Amniotic epithelial cell (primary cell): ENCODE results near the gene C21orf91.
"Not testable (repeated sequence)": the region's sequence is repeated elsewhere in the genome, so short reads cannot be mapped to it uniquely, and the experiment has no call there.

Experiments
- DNase-seq: peaks from one replicate; pipeline ENCODE4 v3.0.0-alpha.2; 2010; ENCODE audit warnings: low read depth

Gene C21orf91

DNA sequence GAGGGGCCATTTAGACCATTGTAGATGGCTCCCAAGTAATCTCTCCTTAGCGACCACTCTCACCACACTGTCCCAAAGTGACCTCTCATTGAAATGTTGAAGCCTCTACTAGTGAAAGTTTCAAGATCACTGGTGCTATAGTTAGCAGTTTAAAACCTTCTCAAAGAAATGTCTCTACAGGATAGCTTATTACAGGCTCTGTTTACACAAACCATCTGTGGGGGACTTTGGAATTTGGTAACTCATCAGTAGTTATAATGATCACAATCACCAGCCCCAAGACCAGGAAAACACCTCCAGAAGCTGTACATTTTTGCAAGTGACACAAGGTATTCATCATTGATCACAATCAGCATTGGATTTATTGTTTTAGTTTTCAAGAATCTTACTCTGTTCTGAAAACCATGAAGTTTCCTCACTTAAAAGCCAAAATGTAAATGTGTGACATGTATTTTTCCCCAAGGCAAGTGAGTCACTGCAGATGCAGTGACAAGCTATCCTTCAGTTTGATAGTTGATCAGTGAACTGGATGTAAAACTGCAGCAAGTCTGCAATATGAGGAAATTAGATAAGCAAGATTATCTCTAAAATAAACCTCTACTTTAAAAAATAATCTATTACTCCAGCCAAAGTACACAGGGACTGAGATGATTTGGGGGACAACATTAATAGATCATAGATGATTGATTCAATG is 41.9 kb downstream of the C21orf91 start:
- DNase-seq, result no peak

DNA sequence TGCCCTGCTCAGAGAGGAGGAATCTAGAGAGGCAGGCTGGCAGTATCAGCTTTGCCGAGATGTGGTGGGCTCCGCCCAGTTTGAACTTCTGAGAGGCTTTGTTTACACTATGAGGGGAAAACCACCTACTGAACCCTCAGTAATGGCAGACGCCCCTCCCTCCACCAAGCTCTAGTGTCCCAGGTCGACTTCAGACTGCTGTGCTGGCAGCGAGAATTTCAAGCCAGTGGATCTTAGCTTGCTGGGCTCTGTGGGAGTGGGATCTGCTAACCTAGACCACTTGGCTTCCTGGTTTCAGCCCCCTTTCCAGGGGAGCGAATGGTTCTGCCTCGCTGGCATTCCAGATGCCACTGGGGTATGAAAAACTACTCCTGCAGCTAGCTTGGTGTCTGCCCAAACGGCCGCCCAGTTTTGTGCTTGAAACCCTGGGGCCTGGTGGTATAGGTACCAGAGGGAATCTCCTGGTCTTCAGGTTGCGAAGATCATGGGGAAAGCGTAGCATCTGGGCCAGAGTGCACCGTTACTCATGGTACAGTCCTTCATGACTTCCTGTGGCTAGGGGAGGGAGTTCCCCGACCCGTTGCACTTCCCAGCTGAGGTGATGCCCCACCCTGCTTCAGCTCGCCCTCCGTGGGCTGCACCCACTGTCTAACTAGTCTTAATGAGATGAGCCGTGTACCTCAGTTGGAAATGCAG is 43.6 kb downstream of the C21orf91 start:
- no peak for DNase-seq

DNA sequence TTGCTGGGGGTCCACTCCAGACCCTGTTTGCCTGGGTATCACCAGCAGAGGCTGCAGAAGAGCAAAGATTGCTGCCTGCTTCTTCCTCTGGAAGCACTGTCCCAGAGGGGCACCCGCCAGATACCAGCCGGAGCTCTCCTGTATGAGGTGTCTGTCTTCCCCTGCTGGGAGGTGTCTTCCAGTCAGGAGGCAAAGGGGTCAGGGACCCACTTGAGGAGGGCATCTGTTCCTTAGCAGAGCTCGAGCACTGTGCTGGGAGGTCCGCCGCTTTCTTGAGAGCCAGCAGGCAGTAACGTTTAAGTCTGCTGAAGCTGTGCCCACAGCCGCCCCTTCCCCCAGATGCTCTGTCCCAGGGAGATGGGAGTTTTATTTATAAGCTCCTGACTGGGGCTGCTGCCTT is 44.1 kb downstream of the C21orf91 start:
- DNase-seq, result not testable (repeated sequence)

DNA sequence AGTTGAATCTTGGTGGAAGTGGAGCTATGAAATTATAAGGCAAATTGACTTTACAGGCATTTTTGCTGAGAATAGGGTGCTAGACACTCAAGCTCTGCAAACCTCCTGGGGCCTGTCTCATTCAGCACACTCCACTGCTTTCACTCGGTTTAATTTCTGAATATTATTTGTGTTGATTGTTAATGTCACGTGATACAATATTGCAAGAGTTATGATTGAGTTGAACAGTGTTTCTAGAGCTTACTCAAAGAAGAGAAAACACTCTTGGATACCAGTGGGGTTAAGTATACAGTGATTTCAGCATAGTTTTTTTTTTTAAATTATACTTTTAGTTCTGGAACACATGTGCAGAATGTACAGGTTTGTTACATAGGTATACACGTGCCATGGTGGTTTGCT is 49.7 kb downstream of the C21orf91 start:
- no peak for DNase-seq

DNA sequence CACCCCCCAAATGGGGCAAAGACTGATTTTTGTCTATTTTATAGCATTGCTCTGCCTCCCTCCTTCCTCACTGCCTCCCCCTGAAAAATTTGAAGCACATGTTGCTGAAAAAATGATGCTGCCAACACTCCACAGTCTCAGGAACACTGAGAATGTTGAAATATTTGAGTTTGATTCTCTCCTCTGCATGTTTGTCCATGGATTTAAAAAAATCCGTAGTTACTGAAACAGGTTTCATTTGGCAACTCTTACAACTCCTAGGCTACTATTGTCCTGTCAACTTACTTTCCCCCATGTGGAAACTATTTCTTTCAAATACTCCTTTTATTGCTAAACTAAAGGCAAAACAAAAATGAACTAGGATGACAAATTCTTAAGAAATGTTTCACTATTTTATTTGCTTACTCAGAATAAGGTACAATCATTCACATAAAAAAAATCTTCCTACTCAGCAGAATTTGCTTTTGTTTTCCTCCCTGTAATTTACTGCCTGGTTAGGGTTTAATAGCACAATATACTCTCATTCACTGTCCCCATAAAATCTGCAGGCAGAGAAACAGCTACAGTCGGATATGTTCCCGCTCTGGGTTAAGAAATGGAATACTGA is 50.2 kb downstream of the C21orf91 start:
- DNase-seq, result no peak

DNA sequence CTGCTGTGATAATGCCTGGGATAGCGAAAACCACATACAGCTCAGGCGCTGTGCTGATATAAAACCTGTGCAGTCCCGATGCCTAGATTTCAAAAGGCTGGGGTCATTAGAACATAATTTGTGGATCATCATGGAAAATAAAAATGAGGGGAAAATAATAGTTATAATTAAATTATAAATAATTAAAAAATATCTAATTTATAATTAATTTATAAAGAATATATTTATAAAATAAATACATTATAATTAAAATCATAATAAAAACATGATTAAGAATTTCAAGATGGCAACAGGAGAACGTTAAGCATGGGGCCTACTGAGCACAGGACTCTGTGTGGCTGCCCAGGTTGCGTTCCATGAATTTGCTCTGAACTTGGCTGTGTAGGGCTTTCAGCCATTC is 53.9 kb downstream of the C21orf91 start:
- DNase-seq, result no peak

DNA sequence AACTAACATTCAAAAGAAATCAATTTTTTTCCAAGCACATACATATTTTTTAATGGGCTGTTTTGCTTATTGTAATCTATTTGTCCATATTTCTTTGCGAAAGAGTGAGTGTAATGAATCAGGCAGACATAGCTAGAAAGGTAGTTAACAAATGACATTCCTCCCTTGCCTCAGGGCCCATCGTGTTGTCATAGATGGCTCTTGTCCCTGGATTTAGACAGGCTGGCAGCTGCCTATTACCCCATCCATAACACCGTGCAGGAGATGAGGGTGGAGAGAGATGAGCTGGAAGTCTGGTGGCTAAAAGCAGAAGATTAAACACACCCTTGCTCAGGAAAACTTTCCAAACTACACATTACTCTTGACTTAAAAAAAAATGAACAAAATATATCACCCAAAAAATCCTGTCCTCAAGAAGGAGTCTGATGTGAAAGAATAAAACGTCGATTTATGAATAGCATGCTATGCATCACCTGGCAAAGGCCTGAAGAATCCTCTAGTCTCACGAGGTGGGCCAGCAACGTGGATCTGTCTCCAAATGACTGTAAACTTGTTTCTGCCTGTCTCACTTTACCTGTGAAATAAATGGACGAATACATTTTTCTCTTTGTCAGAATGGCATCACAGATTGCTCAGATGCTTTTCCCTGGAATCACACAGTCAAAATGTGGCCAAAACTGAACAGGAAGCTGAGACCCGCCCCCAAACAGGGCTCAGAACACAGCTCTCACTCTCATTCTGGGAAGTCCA is 55.7 kb downstream of the C21orf91 start:
- no peak for DNase-seq

DNA sequence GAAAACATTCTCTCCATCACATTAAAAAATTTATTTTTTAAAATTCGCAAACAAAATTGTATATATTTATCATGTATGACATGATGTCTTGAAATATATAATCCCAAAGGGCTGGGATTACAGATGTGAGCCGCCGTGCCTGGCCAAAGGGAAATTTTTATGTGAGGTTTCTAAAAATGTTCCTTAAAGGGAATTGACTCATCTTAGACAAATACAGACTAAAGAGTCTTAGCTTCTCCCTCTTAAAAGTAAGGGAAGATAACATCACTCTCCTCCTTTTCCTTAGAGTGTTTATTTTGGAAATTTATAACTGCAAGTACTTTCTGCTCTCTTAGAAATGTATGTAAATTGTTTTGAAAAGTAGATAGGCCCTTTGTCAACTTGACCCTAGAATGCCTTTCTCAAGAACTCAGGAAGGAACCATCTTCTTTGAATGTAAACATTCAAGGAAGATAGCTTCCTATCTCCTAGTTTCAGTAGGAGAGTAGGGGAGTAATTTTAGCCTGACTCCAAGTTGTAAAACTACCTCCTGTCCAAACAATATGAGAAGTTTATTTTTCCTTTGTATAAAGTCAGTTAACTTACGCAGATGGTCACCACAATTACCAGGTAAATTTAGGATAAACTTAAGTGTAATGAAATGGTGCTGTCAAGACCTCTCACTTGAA is 59.5 kb downstream of the C21orf91 start:
- DNase-seq, result no peak

DNA sequence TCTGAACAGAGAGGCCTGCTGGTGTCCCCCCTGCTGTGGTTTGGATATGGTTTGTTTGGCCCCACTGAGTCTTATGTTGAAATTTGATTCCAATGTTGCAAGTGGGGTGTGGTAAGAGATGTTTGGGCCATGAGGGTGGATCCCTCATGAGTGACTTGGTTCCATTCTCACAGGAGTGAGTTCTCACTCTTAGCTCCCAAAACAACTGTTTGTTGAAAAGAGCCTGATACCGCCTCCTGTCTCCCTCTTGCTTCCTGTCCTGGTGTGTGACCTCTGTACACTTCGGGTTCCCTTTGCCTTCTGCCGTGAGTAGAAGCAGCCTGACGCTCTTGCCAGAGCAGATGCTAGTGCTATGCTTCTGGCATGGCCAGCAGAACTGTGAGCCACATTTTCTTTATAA is 60.5 kb downstream of the C21orf91 start:
- no peak for DNase-seq

DNA sequence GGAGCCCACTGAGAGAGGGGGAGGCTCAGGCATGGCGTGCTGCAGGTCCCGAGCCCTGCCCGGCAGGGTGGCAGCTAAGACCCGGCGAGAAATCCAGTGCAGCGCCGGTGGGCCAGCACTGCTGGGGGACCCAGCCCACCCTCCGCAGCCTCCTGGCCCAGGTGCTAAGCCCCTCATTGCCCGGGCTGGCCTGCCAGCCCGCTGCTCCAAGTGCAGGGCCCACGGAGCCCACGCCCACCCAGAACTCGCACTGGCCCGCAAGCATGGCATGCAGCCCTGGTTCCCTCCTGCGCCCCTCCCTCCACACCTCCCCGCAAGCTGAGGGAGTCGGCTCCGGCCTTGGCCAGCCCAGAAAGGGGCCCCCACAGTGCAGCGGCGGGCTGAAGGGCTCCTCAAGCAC is 61.5 kb downstream of the C21orf91 start:
- no peak for DNase-seq

DNA sequence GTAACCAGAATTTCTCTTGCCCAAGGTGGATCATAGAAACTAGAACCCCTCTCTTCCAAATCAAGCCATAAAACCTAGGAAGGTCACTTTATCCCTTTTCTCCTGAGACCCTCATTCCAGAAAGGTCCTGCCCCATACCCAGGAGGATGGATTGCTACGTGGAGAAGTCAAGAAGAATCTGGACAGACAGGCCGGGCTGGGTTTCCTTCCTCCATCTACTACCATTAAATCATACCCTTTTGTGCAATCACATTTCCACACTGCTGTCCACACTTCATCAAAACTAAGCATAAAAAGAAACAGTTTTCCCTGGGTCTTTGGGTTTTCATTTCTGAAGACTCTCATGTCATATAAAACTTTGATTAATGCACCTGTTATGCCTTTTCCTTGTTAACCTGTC is 65.4 kb downstream of the C21orf91 start:
- DNase-seq, result no peak

DNA sequence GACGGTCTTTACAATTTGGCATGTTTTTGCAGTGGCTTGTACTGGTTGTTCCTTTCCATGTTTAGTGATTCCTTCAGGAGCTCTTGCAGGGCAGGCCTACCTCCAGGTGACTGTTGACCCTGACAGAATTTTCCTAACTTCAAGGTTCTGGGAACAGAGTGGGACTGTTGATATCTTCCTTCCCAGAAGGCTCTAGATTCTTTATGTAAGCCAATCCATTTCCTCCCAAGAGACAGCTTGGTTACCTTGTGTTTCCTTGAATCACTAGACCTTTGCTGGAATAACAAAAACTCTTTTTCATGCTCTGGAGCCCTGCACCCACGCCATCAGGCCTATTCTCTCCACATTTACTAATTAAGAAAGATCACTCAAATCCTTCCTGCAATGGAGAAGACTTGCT is 67.0 kb downstream of the C21orf91 start:
- no peak for DNase-seq

DNA sequence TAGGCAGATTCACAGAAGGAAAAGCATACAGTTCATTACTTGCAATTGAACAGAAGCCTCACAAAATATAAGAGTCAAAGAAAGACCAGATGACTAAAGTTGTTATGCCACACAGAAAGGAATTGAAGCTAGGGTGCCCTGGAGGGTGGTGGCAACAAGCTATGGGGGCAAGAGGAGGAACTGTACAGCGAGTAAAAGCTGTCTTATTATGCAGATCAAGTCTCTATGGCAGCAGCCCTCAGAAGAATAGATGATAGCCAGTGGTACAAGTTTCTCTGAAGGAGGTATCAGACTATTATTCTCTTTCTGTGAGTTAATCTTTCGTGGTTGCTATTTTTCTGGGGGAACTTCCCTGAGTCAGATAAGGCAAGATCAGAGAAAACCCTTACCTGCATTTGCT is 72.2 kb downstream of the C21orf91 start:
- DNase-seq, result no peak

DNA sequence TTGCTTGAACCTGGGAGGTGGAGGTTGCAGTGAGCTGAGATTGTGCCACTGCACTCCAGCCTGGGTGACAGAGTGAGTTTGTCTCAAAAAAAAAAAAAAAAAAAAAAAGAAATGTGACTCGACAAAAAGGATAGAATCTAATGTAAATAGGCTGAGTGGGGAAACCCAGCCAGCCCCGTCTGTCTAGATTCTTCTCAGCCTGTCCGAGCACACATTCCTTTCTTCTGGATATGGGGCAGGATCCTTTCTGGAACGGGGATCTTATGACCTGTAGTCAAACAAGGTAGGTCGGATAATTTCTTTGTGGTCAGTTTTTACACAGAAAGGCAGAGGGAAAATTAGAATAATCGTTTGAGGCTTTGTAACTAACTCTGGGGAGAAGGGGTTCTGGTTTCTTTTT is 74.1 kb downstream of the C21orf91 start:
- DNase-seq, result no peak

DNA sequence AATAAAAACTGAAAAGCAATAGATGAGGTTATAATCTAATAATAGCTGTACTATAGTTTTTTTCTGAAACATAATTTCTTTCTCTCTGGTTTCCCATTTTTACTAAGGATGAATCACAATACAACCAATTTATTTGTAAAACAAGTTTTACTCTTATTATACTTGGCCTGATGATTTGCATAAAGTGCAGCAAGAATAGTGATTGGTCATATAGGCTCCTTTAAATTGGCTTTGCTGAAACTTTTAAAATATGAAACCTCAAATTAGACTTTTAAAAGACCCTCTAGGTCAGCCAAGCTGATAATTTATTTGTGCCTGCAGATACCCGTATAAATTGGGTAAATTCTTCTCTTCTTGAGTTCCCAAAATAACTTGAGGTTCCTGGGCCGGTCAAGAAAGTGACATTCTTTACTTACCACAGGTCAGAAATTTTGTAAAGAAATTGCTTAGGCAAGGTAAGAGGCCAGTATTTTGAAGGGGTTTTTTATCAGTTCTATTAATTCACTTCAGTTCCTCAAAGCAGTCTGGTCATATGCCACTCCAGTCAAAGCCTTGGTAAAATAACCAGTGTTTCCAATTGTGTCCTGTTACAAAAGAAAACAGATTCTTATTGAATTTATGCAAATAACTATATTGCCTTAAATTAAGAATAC is 76.1 kb downstream of the C21orf91 start:
- no peak for DNase-seq

DNA sequence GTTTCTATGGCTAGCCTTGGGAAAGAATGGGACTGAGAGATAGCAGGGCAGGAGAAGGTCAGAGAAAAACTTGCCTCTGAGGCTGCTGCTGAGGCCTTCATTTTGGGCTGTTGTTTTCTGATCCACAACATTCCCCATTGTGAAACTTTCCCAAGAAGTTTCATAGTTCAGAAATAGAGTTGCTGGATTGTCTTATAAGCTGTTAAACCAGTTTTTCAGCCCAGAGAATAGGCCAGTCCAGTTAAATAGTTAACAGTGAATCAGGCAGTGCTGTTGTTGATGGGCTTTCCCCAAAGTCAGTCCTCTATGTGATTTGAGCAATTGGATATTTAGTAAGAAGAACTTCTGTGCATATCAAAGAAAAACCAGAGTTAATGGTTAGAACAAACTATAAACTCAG is 77.0 kb downstream of the C21orf91 start:
- no peak for DNase-seq
